Measurements from ENCODE around the gene APIP.

The APIP gene

DNA sequence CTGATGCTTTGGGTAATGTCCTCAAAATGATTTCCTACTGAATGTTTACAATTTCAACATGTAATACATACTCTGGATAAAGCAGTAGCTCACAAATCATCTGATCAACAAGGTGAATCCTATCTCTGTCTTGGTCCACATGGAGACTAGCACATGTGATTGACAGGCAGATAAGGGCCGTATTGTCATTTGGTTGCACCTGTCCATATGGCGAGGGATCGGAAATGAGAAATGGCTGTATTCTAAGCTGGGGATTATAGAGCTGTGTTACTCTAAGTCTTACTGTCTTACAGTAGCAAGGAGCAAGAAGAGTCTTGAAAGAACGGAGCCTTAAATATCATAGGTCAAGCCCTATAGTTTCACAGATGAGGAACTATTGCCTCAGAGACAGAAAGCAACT is 55.7 kb downstream of the APIP start:
- no peaks in the 10 kb centered on the region for H3K9me3 ChIP-seq (ENCODE audit: control insufficient read depth, low read length)
- H3K4me3 ChIP-seq (ENCODE audit: extremely low read depth, insufficient read depth, low read length, poor library complexity, severe bottlenecking): no peak overlapping the region
- no peaks in the 10 kb centered on the region for H3K36me3 ChIP-seq (ENCODE audit: control insufficient read depth, insufficient read depth, low read length)
- WGBS, 2 experiments (ENCODE audit: insufficient coverage in 2 of 2): 85 to 93% methylated on average over 3 to 4 of the region's 4 CpGs
- no peak overlapping the region for H3K27ac ChIP-seq (ENCODE audit: low read depth, low read length, severe bottlenecking)
- H3K4me1 ChIP-seq (ENCODE audit: control insufficient read depth, insufficient read depth, low read length, poor library complexity, severe bottlenecking): no peaks in the 10 kb centered on the region

DNA sequence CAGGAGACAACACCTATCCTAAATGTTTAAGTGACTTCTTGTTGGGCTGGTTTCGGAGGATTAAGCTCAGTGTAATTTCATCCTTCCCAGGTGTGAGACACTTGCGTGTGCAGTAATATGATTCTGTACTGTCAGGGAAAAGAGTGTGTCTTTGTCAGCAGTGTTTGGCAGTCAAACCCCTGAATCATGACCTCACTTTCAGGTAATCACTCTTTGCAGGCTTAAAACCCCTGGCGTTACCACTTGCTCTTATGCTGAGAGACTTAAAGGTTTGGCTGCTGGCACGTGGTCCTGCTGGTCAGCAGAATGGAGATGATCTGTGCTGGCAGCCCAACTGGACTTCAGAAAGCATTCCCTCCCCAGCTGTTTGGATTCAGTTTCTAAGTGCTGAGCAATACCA is 56.1 kb downstream of the APIP start:
- 85 to 94% methylated on average over 2 of the region's 4 CpGs for WGBS, 2 experiments (ENCODE audit: insufficient coverage in 2 of 2)
- no peaks in the 10 kb centered on the region for H3K36me3 ChIP-seq (ENCODE audit: control insufficient read depth, insufficient read depth, low read length)
- no peak overlapping the region for H3K27ac ChIP-seq (ENCODE audit: low read depth, low read length, severe bottlenecking)
- H3K9me3 ChIP-seq (ENCODE audit: control insufficient read depth, low read length): no peaks in the 10 kb centered on the region
- no peak overlapping the region for H3K4me3 ChIP-seq (ENCODE audit: extremely low read depth, insufficient read depth, low read length, poor library complexity, severe bottlenecking)
- no peaks in the 10 kb centered on the region for H3K4me1 ChIP-seq (ENCODE audit: control insufficient read depth, insufficient read depth, low read length, poor library complexity, severe bottlenecking)

DNA sequence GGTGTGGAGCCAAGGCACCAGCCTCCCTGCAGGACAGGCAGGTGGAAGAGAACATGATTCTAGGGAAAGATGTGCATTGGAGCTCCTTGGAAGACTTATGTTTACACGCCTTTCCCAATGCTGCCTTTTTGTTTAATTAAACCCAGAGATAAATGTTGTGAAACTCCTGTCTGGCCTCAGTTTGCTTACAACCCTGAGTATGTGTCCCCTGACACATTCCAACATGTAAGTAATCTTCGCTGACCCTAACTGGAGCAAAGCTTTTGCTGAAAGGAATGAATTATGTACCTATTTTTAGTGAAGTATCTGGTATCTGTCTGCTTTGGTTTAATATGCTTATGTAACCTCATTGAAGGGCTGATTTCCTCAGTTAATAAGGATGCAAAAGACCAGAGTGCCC is 56.7 kb downstream of the APIP start:
- no peaks in the 10 kb centered on the region for H3K4me1 ChIP-seq (ENCODE audit: control insufficient read depth, insufficient read depth, low read length, poor library complexity, severe bottlenecking)
- H3K9me3 ChIP-seq (ENCODE audit: control insufficient read depth, low read length): no peaks in the 10 kb centered on the region
- no peaks in the 10 kb centered on the region for H3K36me3 ChIP-seq (ENCODE audit: control insufficient read depth, insufficient read depth, low read length)
- no peak overlapping the region for H3K27ac ChIP-seq (ENCODE audit: low read depth, low read length, severe bottlenecking)
- 73 to 100% methylated on average over 1 to 2 of the region's 2 CpGs for WGBS, 2 experiments (ENCODE audit: insufficient coverage in 2 of 2)
- no peak overlapping the region for H3K4me3 ChIP-seq (ENCODE audit: extremely low read depth, insufficient read depth, low read length, poor library complexity, severe bottlenecking)

- no CpG with 5 or more reads among the region's 2 CpGs for WGBS, 2 experiments (ENCODE audit: insufficient coverage in 2 of 2)
- Histone ChIP-seq H3K27ac (ENCODE audit: low read depth, low read length, severe bottlenecking) (no peak overlapping the region), H3K36me3 (ENCODE audit: control insufficient read depth, insufficient read depth, low read length) (no peaks in the 10 kb centered on the region), H3K9me3 (ENCODE audit: control insufficient read depth, low read length) (no peaks in the 10 kb centered on the region), H3K4me1 (ENCODE audit: control insufficient read depth, insufficient read depth, low read length, poor library complexity, severe bottlenecking) (no peaks in the 10 kb centered on the region), H3K4me3 (ENCODE audit: extremely low read depth, insufficient read depth, low read length, poor library complexity, severe bottlenecking) (no peak overlapping the region)
Observed at GRCh38 chr11:34857463-34857862, 58.7 kb downstream of the APIP start.

DNA sequence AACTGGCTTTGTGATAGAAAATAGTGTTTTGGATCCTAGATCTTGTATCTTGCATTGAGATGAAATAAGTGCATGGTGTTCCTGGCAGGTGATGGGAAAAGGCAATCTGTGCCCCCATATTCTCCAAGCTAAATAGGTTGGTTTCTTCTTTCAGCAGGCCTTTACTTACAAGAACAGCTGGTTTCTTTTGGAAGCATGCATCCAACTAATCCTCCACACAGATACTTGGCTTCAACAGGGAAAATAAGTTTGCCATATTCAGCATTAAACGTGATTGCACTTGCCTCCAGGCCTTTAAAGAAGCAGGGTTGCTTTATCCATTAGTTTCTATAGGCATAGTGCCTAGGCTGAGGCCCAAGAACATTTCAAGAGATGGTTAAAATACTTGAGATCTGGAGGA is 59.9 kb downstream of the APIP start:
- whole genome bisulfite sequencing, 2 experiments (ENCODE audit: insufficient coverage in 2 of 2): 90% methylated on average over 1 of the region's 1 CpG; no CpG with 5 or more reads in 1 of the 2 experiments

DNA sequence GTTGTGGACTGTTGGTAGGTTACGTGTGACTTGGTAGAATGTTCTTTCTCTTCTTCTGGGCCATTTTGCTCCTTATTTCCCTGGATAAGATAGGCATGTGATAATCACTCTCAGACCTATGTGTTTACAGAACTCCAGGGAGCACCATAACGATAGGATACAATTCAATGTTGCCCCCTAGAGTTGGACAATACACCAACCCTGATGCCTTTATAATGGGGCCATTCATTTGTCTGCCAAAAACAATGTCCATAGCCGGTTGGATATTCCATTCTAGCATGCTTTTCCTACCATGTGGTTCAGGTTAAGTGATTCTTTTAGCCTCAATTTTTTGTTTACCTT is 60.5 kb downstream of the APIP start:
- no peak overlapping the region for H3K4me3 ChIP-seq (ENCODE audit: extremely low read depth, insufficient read depth, low read length, poor library complexity, severe bottlenecking)
- no peaks in the 10 kb centered on the region for H3K4me1 ChIP-seq (ENCODE audit: control insufficient read depth, insufficient read depth, low read length, poor library complexity, severe bottlenecking)
- 85 to 91% methylated on average over 3 of the region's 3 CpGs for WGBS, 2 experiments (ENCODE audit: insufficient coverage in 2 of 2)
- no peak overlapping the region for H3K27ac ChIP-seq (ENCODE audit: low read depth, low read length, severe bottlenecking)
- H3K36me3 ChIP-seq (ENCODE audit: control insufficient read depth, insufficient read depth, low read length): no peaks in the 10 kb centered on the region
- no peaks in the 10 kb centered on the region for H3K9me3 ChIP-seq (ENCODE audit: control insufficient read depth, low read length)

More for the DNA sequence above, 59.9 kb downstream of the APIP start:
- Histone ChIP-seq H3K9me3 (ENCODE audit: control insufficient read depth, low read length) (no peaks in the 10 kb centered on the region), H3K36me3 (ENCODE audit: control insufficient read depth, insufficient read depth, low read length) (no peaks in the 10 kb centered on the region), H3K4me3 (ENCODE audit: extremely low read depth, insufficient read depth, low read length, poor library complexity, severe bottlenecking) (no peak overlapping the region), H3K4me1 (ENCODE audit: control insufficient read depth, insufficient read depth, low read length, poor library complexity, severe bottlenecking) (no peaks in the 10 kb centered on the region), H3K27ac (ENCODE audit: low read depth, low read length, severe bottlenecking) (no peak overlapping the region)

- H3K27ac ChIP-seq (ENCODE audit: low read depth, low read length, severe bottlenecking): no peak overlapping the region
- no peak overlapping the region for H3K4me3 ChIP-seq (ENCODE audit: extremely low read depth, insufficient read depth, low read length, poor library complexity, severe bottlenecking)
- H3K9me3 ChIP-seq (ENCODE audit: control insufficient read depth, low read length): no peaks in the 10 kb centered on the region
- WGBS, 2 experiments (ENCODE audit: insufficient coverage in 2 of 2): 91 to 95% methylated on average over 3 to 4 of the region's 5 CpGs
- H3K36me3 ChIP-seq (ENCODE audit: control insufficient read depth, insufficient read depth, low read length): no peaks in the 10 kb centered on the region
- H3K4me1 ChIP-seq (ENCODE audit: control insufficient read depth, insufficient read depth, low read length, poor library complexity, severe bottlenecking): no peaks in the 10 kb centered on the region
Observed at GRCh38 chr11:34855021-34855753, 61.0 kb downstream of the APIP start.

GRCh38 chr11:34851916-34852315 is 64.3 kb downstream of the APIP start:
- no peaks in the 10 kb centered on the region for H3K9me3 ChIP-seq (ENCODE audit: control insufficient read depth, low read length)
- no peak overlapping the region for H3K27ac ChIP-seq (ENCODE audit: low read depth, low read length, severe bottlenecking)
- no peaks in the 10 kb centered on the region for H3K36me3 ChIP-seq (ENCODE audit: control insufficient read depth, insufficient read depth, low read length)
- no peaks in the 10 kb centered on the region for H3K4me1 ChIP-seq (ENCODE audit: control insufficient read depth, insufficient read depth, low read length, poor library complexity, severe bottlenecking)
- H3K4me3 ChIP-seq (ENCODE audit: extremely low read depth, insufficient read depth, low read length, poor library complexity, severe bottlenecking): no peak overlapping the region

DNA sequence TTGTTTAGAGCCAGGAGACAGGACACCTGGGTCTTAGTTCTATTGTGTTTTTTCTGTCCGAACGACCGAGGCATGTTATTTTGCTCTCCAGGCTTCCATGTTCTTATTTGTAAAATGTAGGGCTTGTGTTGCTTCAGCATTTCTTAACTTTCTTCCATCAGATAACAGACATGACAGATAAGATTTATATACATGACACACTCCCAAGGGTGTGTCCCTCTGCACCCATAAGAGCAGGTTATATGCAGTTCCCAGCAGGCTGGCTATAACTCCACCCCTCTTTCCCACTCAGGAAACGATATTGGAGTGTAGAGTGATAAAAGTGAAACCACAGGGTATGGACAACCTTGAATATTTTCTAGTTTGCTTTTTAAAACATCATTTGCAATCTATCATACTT is 65.8 kb downstream of the APIP start:
- Histone ChIP-seq H3K36me3 (ENCODE audit: control insufficient read depth, insufficient read depth, low read length) (no peaks in the 10 kb centered on the region), H3K4me3 (ENCODE audit: extremely low read depth, insufficient read depth, low read length, poor library complexity, severe bottlenecking) (no peak overlapping the region), H3K27ac (ENCODE audit: low read depth, low read length, severe bottlenecking) (no peak overlapping the region), H3K9me3 (ENCODE audit: control insufficient read depth, low read length) (no peaks in the 10 kb centered on the region), H3K4me1 (ENCODE audit: control insufficient read depth, insufficient read depth, low read length, poor library complexity, severe bottlenecking) (no peaks in the 10 kb centered on the region)
- WGBS, 2 experiments (ENCODE audit: insufficient coverage in 2 of 2): 70% methylated on average over 2 of the region's 4 CpGs; no CpG with 5 or more reads in 1 of the 2 experiments

- no peaks in the 10 kb centered on the region for H3K36me3 ChIP-seq (ENCODE audit: control insufficient read depth, insufficient read depth, low read length)
- 87 to 88% methylated on average over 2 to 3 of the region's 3 CpGs for WGBS, 2 experiments (ENCODE audit: insufficient coverage in 2 of 2)
- no peak overlapping the region for H3K27ac ChIP-seq (ENCODE audit: low read depth, low read length, severe bottlenecking)
Observed at GRCh38 chr11:34846467-34846866, 69.7 kb downstream of the APIP start.

GRCh38 chr11:34844463-34845112 is 71.6 kb downstream of the APIP start:
- 85 to 97% methylated on average over 3 of the region's 5 CpGs for WGBS, 2 experiments (ENCODE audit: insufficient coverage in 2 of 2)
- H3K27ac ChIP-seq (ENCODE audit: low read depth, low read length, severe bottlenecking): no peak overlapping the region
- H3K36me3 ChIP-seq (ENCODE audit: control insufficient read depth, insufficient read depth, low read length): no peaks in the 10 kb centered on the region
- no peaks in the 10 kb centered on the region for H3K9me3 ChIP-seq (ENCODE audit: control insufficient read depth, low read length)
- H3K4me3 ChIP-seq (ENCODE audit: extremely low read depth, insufficient read depth, low read length, poor library complexity, severe bottlenecking): no peak overlapping the region
- no peaks in the 10 kb centered on the region for H3K4me1 ChIP-seq (ENCODE audit: control insufficient read depth, insufficient read depth, low read length, poor library complexity, severe bottlenecking)

More at GRCh38 chr11:34846467-34846866, 69.7 kb downstream of the APIP start:
- no peaks in the 10 kb centered on the region for H3K4me1 ChIP-seq (ENCODE audit: control insufficient read depth, insufficient read depth, low read length, poor library complexity, severe bottlenecking)
- no peaks in the 10 kb centered on the region for H3K9me3 ChIP-seq (ENCODE audit: control insufficient read depth, low read length)
- H3K4me3 ChIP-seq (ENCODE audit: extremely low read depth, insufficient read depth, low read length, poor library complexity, severe bottlenecking): no peak overlapping the region
